Gastrocnemius medialis (tissue), 4 donors: ENCODE measurements around the gene PID1. TPM values are rescaled to one million over a fixed set of nuclear protein-coding genes. Genes with fewer than 3 reads are reported as not detected.

Experiments used
- ATAC-seq, 2 donors: fragments of 150-250 bp; one replicate each; pipeline ENCODE4 v1.9.1; 2016
- DNase-seq, 2 donors: peaks; one replicate each; pipeline ENCODE4 v3.0.0-alpha.2; 2019
- H3K27ac ChIP-seq, 4 donors: fragments of 200-600 bp; sonication (generic); 1 replicate in 1 of 4; 2 replicates in 3 of 4; pipeline ENCODE4 v1.5.1; 2016 to 2018; ENCODE audit warnings: mild to moderate bottlenecking in 2 of 4, moderate library complexity in 1 of 4
- H3K27me3 ChIP-seq, 3 donors: fragments of 200-600 bp; sonication (generic) in 2 of 3; 1 replicate in 1 of 3; 2 replicates in 2 of 3; pipeline versions ENCODE4 v1.5.1 to v1.6.0; 2016 to 2019; ENCODE audit warnings: mild to moderate bottlenecking in 1 of 3, moderate library complexity in 1 of 3
- H3K36me3 ChIP-seq, 2 donors: fragments of 200-600 bp; sonication (generic) in 1 of 2; one replicate each; pipeline ENCODE4 v1.5.1; 2017 to 2018
- H3K4me1 ChIP-seq, 2 donors: fragments of 200-600 bp; sonication (generic) in 1 of 2; one replicate each; pipeline ENCODE4 v1.5.1; 2016 to 2017; ENCODE audit warnings: mild to moderate bottlenecking in 2 of 2
- H3K4me3 ChIP-seq, 4 donors: fragments of 200-600 bp; sonication (generic) in 3 of 4; 1 replicate in 1 of 4; 2 replicates in 3 of 4; pipeline ENCODE4 v1.5.1; 2016 to 2019; ENCODE audit warnings: mild to moderate bottlenecking in 2 of 4
- H3K9me3 ChIP-seq, 3 donors: fragments of 200-600 bp; sonication (generic) in 2 of 3; 1 replicate in 1 of 3; 2 replicates in 2 of 3; pipeline ENCODE4 v1.5.1; 2016 to 2019
- CTCF ChIP-seq, 5 experiments: fragments of 450-650 bp in 3 of 5; fragments of 200-600 bp in 2 of 5; sonication (generic) in 2 of 5; IDR thresholded peaks in 4 of 5; conservative IDR thresholded peaks in 1 of 5; 1 replicate in 4 of 5; 2 replicates in 1 of 5; pipeline ENCODE4 v1.5.1; 2016 to 2019; ENCODE audit warnings: antibody characterized with exemption in 5 of 5, mild to moderate bottlenecking in 3 of 5, moderate library complexity in 3 of 5
- POLR2A ChIP-seq, 2 donors: fragments of 450-650 bp; IDR thresholded peaks; one replicate each; pipeline ENCODE4 v1.6.1; 2017; ENCODE audit warnings: antibody characterized with exemption in 2 of 2, mild to moderate bottlenecking in 2 of 2, moderate library complexity in 2 of 2
- in situ Hi-C, 4 donors: fragments of 200-750 bp; cut with MboI; loops; one replicate each; pipeline versions ENCODE4 v1.15.0 to v1.8.0; 2017; ENCODE audit warnings: low sequenced_read_pairs in 4 of 4
- intact Hi-C: fragments of 100-400 bp; cut with DNase I; formaldehyde crosslinking; loops from one replicate; pipeline ENCODE4 v1.15.1; 2023; ENCODE audit warnings: low total_unique reads
- total RNA-seq, 4 donors: library from RNA; depleted of rRNA; stranded (reverse); fragments of >200 nt; gene quantifications; one replicate each; pipeline versions ENCODE4 v1.1.0 to v1.2.3, GENCODE V29; 2016

The PID1 gene
- total RNA-seq, 4 donors from 2014 or later, result 11.3 to 24.3 (median 19.5) TPM

- no peak for DNase-seq
- TF ChIP-seq POLR2A (IDR thresholded peaks at IDR 0.05), result no peak
- TF ChIP-seq CTCF (IDR thresholded peaks at IDR 0.05 in 4 of 5, conservative IDR thresholded peaks at IDR 0.05 in 1 of 5), result no peak
- Histone ChIP-seq H3K27me3 (no peaks in the 10 kb centered on the region), H3K27ac (no peak overlapping the region), H3K36me3 (no peaks in the 10 kb centered on the region), H3K4me1 (no peaks in the 10 kb centered on the region), H3K9me3 (no peaks in the 10 kb centered on the region), H3K4me3 (no peak overlapping the region)
- ATAC-seq, result no peak
- in situ Hi-C loops, result no loop called here
- intact Hi-C loops, result no loop called here
These were observed 228.7 kb downstream of the PID1 start for GRCh38 chr2:229042349-229042748.

GRCh38 chr2:229041691-229042090, 229.4 kb downstream of the PID1 start:
- DNase-seq (no peak), ATAC-seq (no peak)
- in situ Hi-C loops (no loop called here), intact Hi-C loops (no loop called here)
- Histone ChIP-seq H3K27me3 (no peaks in the 10 kb centered on the region), H3K36me3 (no peaks in the 10 kb centered on the region), H3K4me1 (no peaks in the 10 kb centered on the region), H3K4me3 (no peak overlapping the region), H3K9me3 (no peaks in the 10 kb centered on the region), H3K27ac (no peak overlapping the region)
- TF ChIP-seq CTCF (IDR thresholded peaks at IDR 0.05 in 4 of 5, conservative IDR thresholded peaks at IDR 0.05 in 1 of 5) (no peak), POLR2A (IDR thresholded peaks at IDR 0.05) (no peak)

- no peaks in the 10 kb centered on the region for H3K36me3 ChIP-seq
- no peak for ATAC-seq
- H3K4me1 ChIP-seq, result no peaks in the 10 kb centered on the region
- no peaks in the 10 kb centered on the region for H3K27me3 ChIP-seq
- no peak overlapping the region for H3K27ac ChIP-seq
- TF ChIP-seq CTCF (IDR thresholded peaks at IDR 0.05 in 4 of 5, conservative IDR thresholded peaks at IDR 0.05 in 1 of 5) (no peak), POLR2A (IDR thresholded peaks at IDR 0.05) (no peak)
- no peak for DNase-seq
- intact Hi-C loops, result no loop called here
- in situ Hi-C loops, result no loop called here
- no peak overlapping the region for H3K4me3 ChIP-seq
- H3K9me3 ChIP-seq, result no peaks in the 10 kb centered on the region
These were observed 233.5 kb downstream of the PID1 start for GRCh38 chr2:229037621-229038020.

- Histone ChIP-seq H3K27ac (no peak overlapping the region), H3K36me3 (no peaks in the 10 kb centered on the region), H3K4me3 (no peak overlapping the region), H3K4me1 (no peaks in the 10 kb centered on the region), H3K9me3 (no peaks in the 10 kb centered on the region), H3K27me3 (no peaks in the 10 kb centered on the region)
- in situ Hi-C loops (no loop called here), intact Hi-C loops (no loop called here)
- TF ChIP-seq CTCF (IDR thresholded peaks at IDR 0.05 in 4 of 5, conservative IDR thresholded peaks at IDR 0.05 in 1 of 5), result no peak
- no peak for TF ChIP-seq POLR2A (IDR thresholded peaks at IDR 0.05)
- ATAC-seq (no peak), DNase-seq (no peak)
These were observed 237.3 kb downstream of the PID1 start for GRCh38 chr2:229033816-229034215.

GRCh38 chr2:229032608-229033234, 238.4 kb downstream of the PID1 start:
- H3K27me3 ChIP-seq, result no peaks in the 10 kb centered on the region
- intact Hi-C loops (no loop called here), in situ Hi-C loops (no loop called here)
- no peak for ATAC-seq
- DNase-seq, result no peak
- H3K36me3 ChIP-seq, result no peaks in the 10 kb centered on the region
- no peak overlapping the region for H3K27ac ChIP-seq
- H3K4me3 ChIP-seq, result no peak overlapping the region
- H3K4me1 ChIP-seq, result no peaks in the 10 kb centered on the region
- no peak for TF ChIP-seq POLR2A (IDR thresholded peaks at IDR 0.05)
- no peak for TF ChIP-seq CTCF (IDR thresholded peaks at IDR 0.05 in 4 of 5, conservative IDR thresholded peaks at IDR 0.05 in 1 of 5)
- H3K9me3 ChIP-seq, result no peaks in the 10 kb centered on the region
